NB4 (cell line): ENCODE results near the gene GRAMD4.
"Not testable (repeated sequence)": the region's sequence is repeated elsewhere in the genome, so short reads cannot be mapped to it uniquely, and the experiment has no call there.

Experiments
- DNase-seq: peaks from one replicate; pipeline ENCODE4 v3.0.0; 2010; ENCODE audit warnings: low read depth
- H3K4me3 ChIP-seq: one replicate; pipeline ENCODE4 v1.5.1; 2011; ENCODE audit warnings: mild to moderate bottlenecking, low read depth, low read length, moderate library complexity
- MYC ChIP-seq: IDR thresholded peaks from 2 replicates; pipeline ENCODE4 v1.6.1; 2011; ENCODE audit warnings: low read depth, low read length
- POLR2A ChIP-seq: IDR thresholded peaks from 2 replicates; pipeline ENCODE4 v1.6.1; 2011; ENCODE audit warnings: mild to moderate bottlenecking; ENCODE audit not compliant: insufficient read length; ENCODE audit errors: extremely low read depth
- TF ChIP-seq, protein P1 (sequence below): IDR thresholded peaks from one replicate; pipeline ENCODE4 v1.5.1; 2012; ENCODE audit warnings: low read depth, low read length
- TF ChIP-seq, protein P2 (sequence below): IDR thresholded peaks from 2 replicates; pipeline ENCODE4 v1.6.1; 2011; ENCODE audit warnings: low read depth, low read length

The GRAMD4 gene

DNA sequence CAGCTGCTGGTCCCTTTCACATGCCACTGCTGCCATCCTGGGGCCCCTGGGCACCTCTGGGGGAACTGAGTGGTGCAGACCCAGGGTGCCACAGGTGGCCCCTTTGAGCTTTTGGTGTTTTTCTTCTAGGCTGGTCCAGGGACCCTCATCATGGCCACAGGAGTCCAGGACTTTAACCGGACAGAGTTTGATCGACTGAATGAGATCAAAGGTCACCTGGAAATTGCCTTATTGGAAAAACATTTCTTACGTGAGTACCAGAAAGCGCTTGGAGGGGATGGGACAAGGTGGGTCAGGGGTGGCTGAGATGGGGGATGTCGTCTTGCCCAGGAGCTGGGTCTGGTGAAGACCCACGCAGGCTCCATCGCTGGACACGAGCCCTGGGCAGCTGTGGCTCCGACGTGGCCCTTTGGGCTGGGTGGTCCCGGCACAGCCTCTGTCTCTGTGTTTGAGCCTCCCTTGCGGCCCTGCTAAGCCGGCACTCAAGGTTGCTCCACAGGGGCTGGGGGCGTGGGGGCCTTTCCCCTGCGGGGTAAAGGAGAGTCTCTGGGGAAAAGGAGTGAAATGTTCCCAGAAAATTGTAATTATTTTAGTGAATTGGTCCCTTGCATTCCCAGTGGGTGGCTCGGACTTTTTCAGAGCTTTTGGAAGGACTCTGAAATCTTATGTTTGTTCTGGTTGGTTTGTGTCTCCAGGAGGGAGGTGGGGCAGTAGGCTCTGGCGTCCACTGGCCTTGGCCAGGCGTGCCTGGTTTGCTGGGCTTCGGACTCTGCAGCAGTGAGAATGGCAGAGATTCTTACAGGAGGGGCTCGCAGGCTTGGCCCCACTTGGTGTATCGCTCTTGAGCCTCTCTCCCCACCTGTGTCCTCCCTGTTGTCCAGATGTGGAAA, 17.8 kb downstream of the GRAMD4 start:
- no peak for DNase-seq
- TF ChIP-seq, protein P1, sequence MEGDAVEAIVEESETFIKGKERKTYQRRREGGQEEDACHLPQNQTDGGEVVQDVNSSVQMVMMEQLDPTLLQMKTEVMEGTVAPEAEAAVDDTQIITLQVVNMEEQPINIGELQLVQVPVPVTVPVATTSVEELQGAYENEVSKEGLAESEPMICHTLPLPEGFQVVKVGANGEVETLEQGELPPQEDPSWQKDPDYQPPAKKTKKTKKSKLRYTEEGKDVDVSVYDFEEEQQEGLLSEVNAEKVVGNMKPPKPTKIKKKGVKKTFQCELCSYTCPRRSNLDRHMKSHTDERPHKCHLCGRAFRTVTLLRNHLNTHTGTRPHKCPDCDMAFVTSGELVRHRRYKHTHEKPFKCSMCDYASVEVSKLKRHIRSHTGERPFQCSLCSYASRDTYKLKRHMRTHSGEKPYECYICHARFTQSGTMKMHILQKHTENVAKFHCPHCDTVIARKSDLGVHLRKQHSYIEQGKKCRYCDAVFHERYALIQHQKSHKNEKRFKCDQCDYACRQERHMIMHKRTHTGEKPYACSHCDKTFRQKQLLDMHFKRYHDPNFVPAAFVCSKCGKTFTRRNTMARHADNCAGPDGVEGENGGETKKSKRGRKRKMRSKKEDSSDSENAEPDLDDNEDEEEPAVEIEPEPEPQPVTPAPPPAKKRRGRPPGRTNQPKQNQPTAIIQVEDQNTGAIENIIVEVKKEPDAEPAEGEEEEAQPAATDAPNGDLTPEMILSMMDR = no peak
- TF ChIP-seq, protein P2, sequence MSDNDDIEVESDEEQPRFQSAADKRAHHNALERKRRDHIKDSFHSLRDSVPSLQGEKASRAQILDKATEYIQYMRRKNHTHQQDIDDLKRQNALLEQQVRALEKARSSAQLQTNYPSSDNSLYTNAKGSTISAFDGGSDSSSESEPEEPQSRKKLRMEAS = no peak
- no peak for TF ChIP-seq POLR2A
- TF ChIP-seq MYC = no peak
- H3K4me3 ChIP-seq = no peak overlapping the region

DNA sequence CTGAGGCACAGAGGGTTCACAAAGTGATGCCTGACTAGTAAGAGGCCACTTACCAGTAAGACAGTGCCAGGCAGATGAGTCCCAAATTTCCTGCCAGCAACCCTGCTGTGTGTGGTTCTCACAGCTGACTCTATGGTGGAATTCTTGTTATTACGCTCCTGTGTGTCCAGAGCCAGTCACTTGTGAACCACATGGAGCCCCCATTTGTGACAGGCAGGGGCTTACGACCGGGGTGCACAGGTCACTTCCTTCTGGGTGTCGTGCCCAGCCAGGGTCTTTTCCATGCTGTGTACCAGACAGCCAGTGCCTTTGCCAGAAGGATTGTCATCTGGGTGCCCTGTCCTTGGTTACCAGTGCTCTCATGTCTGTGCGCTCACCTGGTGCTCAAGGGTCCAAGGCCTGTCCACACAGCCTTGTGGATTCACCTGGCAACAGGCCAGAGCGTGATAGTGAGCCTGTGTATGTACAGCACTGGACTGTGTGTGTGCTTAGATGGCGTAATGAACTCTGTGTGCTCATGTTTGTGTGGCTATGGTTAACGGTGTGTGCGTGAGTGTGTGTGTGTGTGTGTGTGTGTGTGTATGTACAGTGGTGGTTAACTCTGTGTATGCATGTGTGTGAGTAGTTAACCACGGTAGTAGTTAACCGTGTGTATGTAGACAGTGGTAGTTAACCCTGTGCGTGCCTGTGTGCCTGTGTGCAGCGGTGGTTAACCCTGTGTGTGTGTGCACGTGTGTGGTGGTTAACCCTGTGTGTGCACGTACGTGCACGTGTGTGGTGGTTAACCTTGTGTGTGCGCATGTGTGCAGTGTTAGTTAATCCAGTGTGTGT, 18.6 kb downstream of the GRAMD4 start:
- TF ChIP-seq, protein P2 = no peak
- no peak for TF ChIP-seq POLR2A
- TF ChIP-seq, protein P1 = no peak
- no peak for TF ChIP-seq MYC
- DNase-seq = no peak
- no peak overlapping the region for H3K4me3 ChIP-seq

DNA sequence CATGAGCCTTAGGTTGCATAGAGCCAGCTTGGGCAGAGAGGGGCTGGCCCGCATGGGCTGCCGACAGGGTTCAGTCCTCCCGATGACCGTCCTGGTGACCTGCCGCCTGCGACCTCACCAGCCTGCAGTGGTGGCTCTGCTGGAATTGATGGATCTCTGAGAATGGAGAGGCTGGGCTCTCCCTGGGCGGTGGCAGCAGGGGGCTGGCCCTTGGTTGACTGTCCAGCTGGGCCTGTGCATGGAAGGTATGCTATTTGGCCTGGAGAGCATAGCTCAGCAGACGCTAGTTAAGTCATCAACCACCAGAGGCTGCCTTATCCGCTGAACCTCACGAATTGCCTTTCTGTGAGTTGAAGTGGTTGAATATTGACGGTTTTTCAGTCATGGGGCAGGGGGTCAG, 19.7 kb downstream of the GRAMD4 start:
- DNase-seq = no peak
- no peak for TF ChIP-seq POLR2A
- H3K4me3 ChIP-seq = no peak overlapping the region

DNA sequence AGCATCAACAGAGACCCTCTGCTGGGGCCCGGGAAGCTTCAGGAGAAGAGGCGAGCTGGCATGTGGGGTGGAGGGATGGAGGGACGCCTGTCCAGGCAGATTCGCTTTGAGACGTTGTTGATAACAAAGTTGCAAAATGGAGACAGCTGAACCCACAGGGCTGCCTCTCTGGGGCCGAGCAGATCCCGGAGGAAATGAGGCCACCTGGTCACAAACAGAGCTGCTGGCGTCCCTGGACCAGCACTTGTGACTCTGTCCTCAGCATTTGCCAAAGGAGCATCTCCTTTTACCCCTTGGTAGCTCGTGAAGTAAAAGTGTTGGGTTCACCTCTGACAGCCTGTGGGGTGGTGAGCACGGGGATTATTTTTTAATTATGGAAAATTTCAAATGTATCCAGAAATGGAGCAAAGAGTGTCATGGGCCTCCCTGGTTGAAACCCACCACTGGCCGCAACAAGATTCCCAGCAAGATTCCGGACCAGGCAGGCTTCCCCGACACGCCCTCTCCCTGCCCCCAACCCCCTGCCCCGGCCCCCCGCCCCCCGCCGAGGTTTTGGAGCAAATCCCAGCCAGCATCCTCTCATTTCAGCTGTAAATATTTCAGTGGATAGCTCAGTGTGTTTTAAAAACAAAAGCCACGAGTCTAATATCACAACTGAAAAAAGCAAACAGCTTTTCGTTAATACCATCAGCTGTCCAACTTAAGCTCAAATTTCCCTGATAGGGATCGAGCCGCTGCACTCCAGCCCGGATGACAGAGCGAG, 20.3 kb downstream of the GRAMD4 start:
- DNase-seq = no peak
- H3K4me3 ChIP-seq = no peak overlapping the region
- TF ChIP-seq POLR2A = no peak
- TF ChIP-seq, protein P2 = no peak
- TF ChIP-seq, protein P1 = no peak
- no peak for TF ChIP-seq MYC

DNA sequence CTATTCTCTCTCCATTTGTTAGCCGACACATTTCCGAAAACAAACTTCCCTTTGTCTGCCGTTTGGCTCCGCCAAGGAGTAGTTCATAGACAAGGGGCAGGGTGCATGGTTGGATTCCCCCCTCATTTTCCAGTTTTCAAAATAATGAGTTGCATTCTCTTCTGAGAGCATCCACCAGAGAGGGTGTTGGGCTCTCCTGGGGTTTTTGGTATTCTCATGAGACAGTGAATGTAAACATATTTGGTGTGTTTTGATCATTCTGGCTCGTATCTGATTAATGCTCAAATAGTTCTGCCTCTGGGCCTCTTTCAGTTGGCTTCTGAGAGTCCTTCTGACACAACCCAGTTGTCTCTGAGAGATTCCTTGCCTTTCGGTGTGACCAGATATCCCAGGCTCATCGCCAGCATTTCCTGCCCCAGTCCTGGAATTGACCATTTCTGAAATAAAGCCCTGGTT, 21.7 kb downstream of the GRAMD4 start:
- DNase-seq = no peak
- H3K4me3 ChIP-seq = no peak overlapping the region
- TF ChIP-seq, protein P1 = no peak
- no peak for TF ChIP-seq POLR2A
- TF ChIP-seq MYC = no peak
- TF ChIP-seq, protein P2 = no peak

DNA sequence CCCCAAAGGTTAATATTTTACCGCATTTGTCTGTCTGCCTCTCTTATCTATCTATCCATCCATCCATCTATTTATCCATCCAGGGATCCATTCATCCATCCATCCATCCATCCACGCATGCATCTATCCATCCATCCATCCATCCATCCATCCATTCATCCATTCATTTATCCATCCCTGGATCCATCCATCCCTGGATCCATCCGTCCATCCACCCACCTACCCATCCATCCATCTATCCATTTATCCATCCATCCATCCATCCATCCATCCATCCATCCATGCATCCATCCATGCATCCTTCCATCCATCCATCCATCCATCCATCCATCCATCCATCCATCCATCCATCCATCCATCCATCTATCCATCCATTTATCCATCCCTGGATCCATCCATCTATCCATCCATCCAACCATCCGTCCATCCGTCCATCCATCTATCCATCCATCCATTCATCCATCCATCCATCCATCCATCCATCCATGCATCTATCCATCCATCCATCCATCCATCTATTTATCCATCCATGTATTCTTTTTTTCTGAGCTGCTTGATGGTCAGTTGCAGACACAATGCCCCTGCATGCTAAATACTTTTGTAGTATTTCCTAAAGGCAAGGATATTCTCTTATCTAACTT, 22.8 kb downstream of the GRAMD4 start:
- H3K4me3 ChIP-seq, DNase-seq: not testable (repeated sequence)
